Transverse colon (tissue), 4 donors: ENCODE measurements around the gene FRRS1.
A peak's percentile ranks its signal among the peaks of the same experiment; 100 is the strongest.

Source experiments
- EP300 ChIP-seq: sonication (generic); formaldehyde crosslinking; IDR thresholded peaks from one replicate; pipeline ENCODE4 v1.6.1; 2017; ENCODE audit warnings: antibody characterized with exemption, low read depth
- POLR2A ChIP-seq: fragments of 450-650 bp; IDR thresholded peaks from one replicate; pipeline ENCODE4 v1.6.1; 2016; ENCODE audit warnings: antibody characterized with exemption, mild to moderate bottlenecking, moderate library complexity
- POLR2AphosphoS5 ChIP-seq, 3 donors: sonication (generic); formaldehyde crosslinking; IDR thresholded peaks; one replicate each; pipeline ENCODE4 v1.6.1; 2016; ENCODE audit warnings: antibody characterized with exemption in 3 of 3
- TF ChIP-seq, protein P1 (sequence below), 5 experiments: fragments of 200-600 bp in 3 of 5; fragments of 450-650 bp in 2 of 5; sonication (generic) in 3 of 5; IDR thresholded peaks; 1 replicate in 2 of 5; 2 replicates in 3 of 5; pipeline ENCODE4 v1.5.1; 2016 to 2017; ENCODE audit warnings: antibody characterized with exemption in 5 of 5, inconsistent platforms in 3 of 5, mild to moderate bottlenecking in 2 of 5, moderate library complexity in 1 of 5

DNA sequence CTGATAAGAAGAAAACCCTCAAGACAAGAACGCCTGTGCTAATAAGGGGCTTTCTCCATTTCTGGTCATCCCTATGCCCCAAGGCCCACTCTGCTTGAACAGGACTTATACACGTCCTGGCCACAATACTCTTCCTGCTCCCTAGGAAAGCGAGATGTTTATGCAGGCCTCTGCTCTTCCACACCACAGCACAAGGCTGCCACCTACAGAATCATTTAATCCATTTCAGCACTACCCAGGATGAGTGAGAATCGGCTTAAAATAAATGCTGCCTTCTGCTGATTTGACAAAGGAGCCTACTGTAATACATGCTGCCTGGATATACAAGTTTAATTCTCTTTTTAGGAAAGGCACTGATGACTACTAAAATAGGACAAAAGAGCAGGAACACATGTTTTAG lies 29.4 kb downstream of the FRRS1 start:
- TF ChIP-seq, protein P1, sequence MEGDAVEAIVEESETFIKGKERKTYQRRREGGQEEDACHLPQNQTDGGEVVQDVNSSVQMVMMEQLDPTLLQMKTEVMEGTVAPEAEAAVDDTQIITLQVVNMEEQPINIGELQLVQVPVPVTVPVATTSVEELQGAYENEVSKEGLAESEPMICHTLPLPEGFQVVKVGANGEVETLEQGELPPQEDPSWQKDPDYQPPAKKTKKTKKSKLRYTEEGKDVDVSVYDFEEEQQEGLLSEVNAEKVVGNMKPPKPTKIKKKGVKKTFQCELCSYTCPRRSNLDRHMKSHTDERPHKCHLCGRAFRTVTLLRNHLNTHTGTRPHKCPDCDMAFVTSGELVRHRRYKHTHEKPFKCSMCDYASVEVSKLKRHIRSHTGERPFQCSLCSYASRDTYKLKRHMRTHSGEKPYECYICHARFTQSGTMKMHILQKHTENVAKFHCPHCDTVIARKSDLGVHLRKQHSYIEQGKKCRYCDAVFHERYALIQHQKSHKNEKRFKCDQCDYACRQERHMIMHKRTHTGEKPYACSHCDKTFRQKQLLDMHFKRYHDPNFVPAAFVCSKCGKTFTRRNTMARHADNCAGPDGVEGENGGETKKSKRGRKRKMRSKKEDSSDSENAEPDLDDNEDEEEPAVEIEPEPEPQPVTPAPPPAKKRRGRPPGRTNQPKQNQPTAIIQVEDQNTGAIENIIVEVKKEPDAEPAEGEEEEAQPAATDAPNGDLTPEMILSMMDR (IDR thresholded peaks at IDR 0.05): peak; percentile 24 to 53 (median 40)
- TF ChIP-seq EP300 (no peak), POLR2A (no peak), POLR2AphosphoS5 (IDR thresholded peaks at IDR 0.05) (no peak)
